Measurements from ENCODE around the gene DUS1L.
A peak's percentile ranks its signal among the peaks of the same experiment; 100 is the strongest.

The DUS1L gene

GRCh38 chr17:82036634-82037091 lies 28.9 kb downstream of the DUS1L start:
- TF ChIP-seq MAX (IDR thresholded peaks at IDR 0.05; ENCODE audit: low read depth, low read length) (no peak), MYC (IDR thresholded peaks at IDR 0.05; ENCODE audit: low read depth, low read length) (no peak), CTCF (IDR thresholded peaks at IDR 0.05; ENCODE audit: low read depth, low read length) (no peak), POLR2A (IDR thresholded peaks at IDR 0.05; ENCODE audit: extremely low read depth, insufficient read length) (no peak)
- peak overlapping the region; percentile 75 for H3K4me3 ChIP-seq (ENCODE audit: low read depth, low read length)
- no peak for DNase-seq (ENCODE audit: low read depth)

GRCh38 chr17:82035956-82036633 lies 29.5 kb downstream of the DUS1L start:
- peak overlapping the region; percentile 75 for H3K4me3 ChIP-seq (ENCODE audit: low read depth, low read length)
- TF ChIP-seq MAX (IDR thresholded peaks at IDR 0.05; ENCODE audit: low read depth, low read length) = no peak
- DNase-seq (ENCODE audit: low read depth) = no peak

GRCh38 chr17:82035488-82035887 lies 30.1 kb downstream of the DUS1L start:
- no peak for TF ChIP-seq MAX (IDR thresholded peaks at IDR 0.05; ENCODE audit: low read depth, low read length)
- no peak for TF ChIP-seq POLR2A (IDR thresholded peaks at IDR 0.05; ENCODE audit: extremely low read depth, insufficient read length)
- no peak for TF ChIP-seq MYC (IDR thresholded peaks at IDR 0.05; ENCODE audit: low read depth, low read length)
- no peak for TF ChIP-seq CTCF (IDR thresholded peaks at IDR 0.05; ENCODE audit: low read depth, low read length)
- no peak for DNase-seq (ENCODE audit: low read depth)

GRCh38 chr17:82034371-82035011 lies 31.1 kb downstream of the DUS1L start:
- TF ChIP-seq CTCF (IDR thresholded peaks at IDR 0.05; ENCODE audit: low read depth, low read length) (no peak), POLR2A (IDR thresholded peaks at IDR 0.05; ENCODE audit: extremely low read depth, insufficient read length) (no peak), MAX (IDR thresholded peaks at IDR 0.05; ENCODE audit: low read depth, low read length) (no peak), MYC (IDR thresholded peaks at IDR 0.05; ENCODE audit: low read depth, low read length) (no peak)
- no peak overlapping the region for H3K4me3 ChIP-seq (ENCODE audit: low read depth, low read length)
- DNase-seq (ENCODE audit: low read depth) = no peak

More at GRCh38 chr17:82035488-82035887, 30.1 kb downstream of the DUS1L start:
- no peak overlapping the region for H3K4me3 ChIP-seq (ENCODE audit: low read depth, low read length)

- no peak overlapping the region for H3K4me3 ChIP-seq (ENCODE audit: low read depth, low read length)
- TF ChIP-seq MAX (IDR thresholded peaks at IDR 0.05; ENCODE audit: low read depth, low read length) = no peak
- TF ChIP-seq MYC (IDR thresholded peaks at IDR 0.05; ENCODE audit: low read depth, low read length) = no peak
- no peak for DNase-seq (ENCODE audit: low read depth)
Observed at GRCh38 chr17:82033359-82034085, 32.1 kb downstream of the DUS1L start.

- H3K4me3 ChIP-seq (ENCODE audit: low read depth, low read length) = peak overlapping the region; percentile 49
- peak; percentile 54; the same call in 1 of the 2 replicates for TF ChIP-seq MYC (IDR thresholded peaks at IDR 0.05; ENCODE audit: low read depth, low read length)
- peak; percentile 84 for TF ChIP-seq MAX (IDR thresholded peaks at IDR 0.05; ENCODE audit: low read depth, low read length)
- no peak for TF ChIP-seq CTCF (IDR thresholded peaks at IDR 0.05; ENCODE audit: low read depth, low read length)
- TF ChIP-seq POLR2A (IDR thresholded peaks at IDR 0.05; ENCODE audit: extremely low read depth, insufficient read length) = no peak
- DNase-seq (ENCODE audit: low read depth) = peak; percentile 68
Observed at GRCh38 chr17:82031885-82032627, 33.5 kb downstream of the DUS1L start.
